Ovary (tissue), 9 donors: ENCODE results near the gene CRAMP1. TPM values are rescaled to one million over a fixed set of nuclear protein-coding genes. Genes with fewer than 3 reads are reported as not detected.

Experiments used
- DNase-seq, 5 donors: peaks; one replicate each; pipeline ENCODE4 v3.0.0-alpha.2; 2019 to 2020
- H3K27ac ChIP-seq, 2 donors: fragments of 200-600 bp; one replicate each; pipeline versions ENCODE4 v1.5.1 to v1.8.0; 2019 to 2022
- H3K27me3 ChIP-seq: fragments of 200-600 bp; one replicate; pipeline ENCODE4 v1.8.0; 2022
- H3K36me3 ChIP-seq: fragments of 200-600 bp; sonication (generic); one replicate; pipeline ENCODE4 v1.5.1; 2019
- H3K4me1 ChIP-seq: one replicate; pipeline ENCODE4 v1.8.1; 2013; ENCODE audit warnings: mild to moderate bottlenecking, moderate library complexity; ENCODE audit not compliant: insufficient read depth
- H3K4me3 ChIP-seq: fragments of 200-600 bp; sonication (generic); one replicate; pipeline ENCODE4 v1.5.1; 2017
- H3K9me3 ChIP-seq, 2 donors: fragments of 200-600 bp in 1 of 2; sonication (generic) in 1 of 2; one replicate each; pipeline versions ENCODE4 v1.5.1 to v1.8.1; 2013 to 2019; ENCODE audit warnings: mild to moderate bottlenecking in 1 of 2, moderate library complexity in 1 of 2
- EP300 ChIP-seq: sonication (generic); formaldehyde crosslinking; IDR thresholded peaks from one replicate; pipeline ENCODE4 v1.6.1; 2017; ENCODE audit warnings: antibody characterized with exemption
- POLR2A ChIP-seq: fragments of 450-650 bp; IDR thresholded peaks from one replicate; pipeline ENCODE4 v1.6.1; 2017; ENCODE audit warnings: antibody characterized with exemption, mild to moderate bottlenecking, moderate library complexity
- WGBS, 3 donors: extraction: QIAGEN DNeasy Blood & Tissue Kit in 1 of 3; methylation state at CpG; one replicate each; pipeline versions ENCODE4 v1.1.5 to v1.1.7; 2013 to 2017; 5-methylcytosine and 5-hydroxymethylcytosine counted together
- intact Hi-C, 4 donors: fragments of 100-400 bp; cut with DNase I; formaldehyde crosslinking; loops; one replicate each; pipeline versions ENCODE4 v1.11.0 to v1.15.1; 2022 to 2023
- polyA plus RNA-seq, 2 donors: library from polyadenylated mRNA; stranded (reverse); fragments of 200-250 nt in 1 of 2; fragments of 350-450 nt in 1 of 2; fragmentation: Illumina TruSeq in 1 of 2; extraction: RNeasy Lipid Tissue Mini Kit (QIAGEN cat#74804) in 1 of 2; gene quantifications; one replicate each; pipeline ENCODE4 v1.2.3, GENCODE V29; 2013 to 2014
- total RNA-seq, 7 donors: library from RNA; depleted of rRNA in 2 of 7; stranded (reverse); fragments of >200 nt in 2 of 7; fragmentation: NEBNext Ultra II Directional in 3 of 7; extraction: Animal tissue kit (Norgen Biotek cat#: 25700) in 3 of 7; gene quantifications; one replicate each; pipeline versions ENCODE4 v1.1.0 to v1.2.4, GENCODE V29; 2016 to 2023
- TF ChIP-seq, protein P1 (sequence below), 3 donors: fragments of 450-650 bp in 2 of 3; fragments of 200-600 bp in 1 of 3; IDR thresholded peaks; one replicate each; pipeline versions ENCODE4 v1.5.1 to v1.8.0; 2016 to 2022; ENCODE audit warnings: antibody characterized with exemption in 3 of 3, mild to moderate bottlenecking in 1 of 3
- donor health status: DM: no; HTN: no; CAD: no; lungs with moderate emphysema.
- donor health status: DM: no; HTN: no; CAD: no.
- donor health status: Bipolar disorder and iron deficiency.
- donor health status: DM: yes; HTN: yes; CAD: no.
- donor health status: DM: no; HTN: no; CAD: no.
- donor health status: DM: yes; HTN: yes; CAD: no.

Gene CRAMP1
- total and polyA plus RNA-seq, 9 donors: 6.9 to 21.0 (median 17.4) TPM

DNA sequence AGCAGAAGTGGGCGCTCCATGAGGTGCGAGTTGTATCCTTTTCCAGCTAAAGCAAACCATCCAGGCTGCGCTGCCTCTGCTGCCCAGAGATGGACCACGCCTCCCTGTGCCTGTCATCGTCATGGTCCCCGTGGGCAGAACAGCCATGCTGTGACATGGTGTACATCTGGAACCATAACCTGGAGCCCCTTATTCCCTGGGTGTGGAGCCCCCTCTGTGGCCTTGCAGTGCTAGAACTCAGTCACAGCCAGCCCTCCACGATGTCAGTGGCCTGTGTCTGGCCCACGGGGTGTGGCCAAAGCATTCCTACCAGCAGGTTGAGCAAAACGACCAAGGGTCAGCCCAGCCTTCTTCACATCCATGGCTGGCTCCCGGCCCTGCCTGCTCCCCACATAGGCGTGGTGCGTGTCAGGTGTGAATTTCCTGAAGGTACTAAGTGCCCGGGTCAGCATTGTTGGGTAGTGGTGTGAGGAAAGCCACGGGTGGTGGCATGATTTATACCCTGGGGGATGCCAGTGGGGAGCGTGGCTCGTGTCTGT, 43.2 kb downstream of the CRAMP1 start:
- TF ChIP-seq, protein P1, sequence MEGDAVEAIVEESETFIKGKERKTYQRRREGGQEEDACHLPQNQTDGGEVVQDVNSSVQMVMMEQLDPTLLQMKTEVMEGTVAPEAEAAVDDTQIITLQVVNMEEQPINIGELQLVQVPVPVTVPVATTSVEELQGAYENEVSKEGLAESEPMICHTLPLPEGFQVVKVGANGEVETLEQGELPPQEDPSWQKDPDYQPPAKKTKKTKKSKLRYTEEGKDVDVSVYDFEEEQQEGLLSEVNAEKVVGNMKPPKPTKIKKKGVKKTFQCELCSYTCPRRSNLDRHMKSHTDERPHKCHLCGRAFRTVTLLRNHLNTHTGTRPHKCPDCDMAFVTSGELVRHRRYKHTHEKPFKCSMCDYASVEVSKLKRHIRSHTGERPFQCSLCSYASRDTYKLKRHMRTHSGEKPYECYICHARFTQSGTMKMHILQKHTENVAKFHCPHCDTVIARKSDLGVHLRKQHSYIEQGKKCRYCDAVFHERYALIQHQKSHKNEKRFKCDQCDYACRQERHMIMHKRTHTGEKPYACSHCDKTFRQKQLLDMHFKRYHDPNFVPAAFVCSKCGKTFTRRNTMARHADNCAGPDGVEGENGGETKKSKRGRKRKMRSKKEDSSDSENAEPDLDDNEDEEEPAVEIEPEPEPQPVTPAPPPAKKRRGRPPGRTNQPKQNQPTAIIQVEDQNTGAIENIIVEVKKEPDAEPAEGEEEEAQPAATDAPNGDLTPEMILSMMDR (IDR thresholded peaks at IDR 0.05): no peak
- TF ChIP-seq EP300: no peak
- TF ChIP-seq POLR2A: no peak
- no peak for DNase-seq
- Histone ChIP-seq H3K4me3 (no peak overlapping the region), H3K27ac (no peak overlapping the region), H3K9me3 (no peaks in the 10 kb centered on the region), H3K27me3 (no peaks in the 10 kb centered on the region), H3K4me1 (no peaks in the 10 kb centered on the region), H3K36me3 (no peaks in the 10 kb centered on the region)
- intact Hi-C loops: no loop called here
- 78 to 88% (median 88%) methylated on average over 16 of the region's 16 CpGs for WGBS, 3 donors

DNA sequence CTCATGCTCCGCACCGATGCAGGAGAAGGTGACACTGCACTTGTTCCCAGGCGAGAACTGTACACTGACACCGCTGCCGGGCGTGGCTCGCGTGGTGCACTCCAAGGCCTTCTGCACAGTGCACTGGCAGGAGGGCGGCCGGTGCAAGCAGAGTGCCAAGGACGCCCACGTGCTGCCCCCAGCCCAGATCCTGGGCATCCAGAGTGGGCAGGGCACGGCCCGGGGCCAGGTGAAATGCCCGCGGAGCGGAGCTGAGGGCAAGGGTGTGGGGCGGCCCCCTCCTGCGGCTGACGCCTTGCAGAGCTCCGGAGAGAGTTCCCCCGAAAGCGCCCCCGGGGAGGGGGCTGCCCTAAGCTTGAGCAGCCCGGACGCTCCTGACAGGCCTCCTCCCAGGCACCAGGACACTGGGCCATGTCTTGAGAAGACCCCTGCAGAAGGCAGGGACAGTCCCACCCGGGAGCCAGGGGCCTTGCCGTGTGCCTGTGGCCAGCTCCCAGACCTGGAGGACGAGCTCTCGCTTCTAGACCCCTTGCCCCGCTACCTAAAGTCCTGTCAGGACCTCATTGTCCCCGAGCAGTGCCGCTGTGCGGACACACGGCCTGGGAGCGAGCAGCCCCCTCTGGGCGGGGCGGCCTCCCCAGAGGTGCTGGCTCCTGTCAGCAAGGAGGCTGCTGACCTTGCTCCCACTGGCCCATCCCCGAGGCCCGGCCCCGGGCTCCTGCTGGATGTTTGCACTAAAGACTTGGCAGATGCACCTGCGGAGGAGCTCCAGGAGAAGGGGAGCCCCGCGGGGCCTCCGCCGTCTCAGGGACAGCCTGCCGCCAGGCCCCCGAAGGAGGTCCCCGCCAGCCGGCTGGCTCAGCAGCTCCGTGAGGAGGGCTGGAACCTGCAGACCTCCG, 44.0 kb downstream of the CRAMP1 start:
- intact Hi-C loops: no loop called here
- H3K27ac ChIP-seq: no peak overlapping the region
- no peaks in the 10 kb centered on the region for H3K9me3 ChIP-seq
- 84 to 90% (median 86%) methylated on average over 50 to 52 of the region's 52 CpGs for WGBS, 3 donors
- no peaks in the 10 kb centered on the region for H3K36me3 ChIP-seq
- H3K4me1 ChIP-seq: no peaks in the 10 kb centered on the region
- TF ChIP-seq POLR2A (no peak), EP300 (no peak)
- TF ChIP-seq, protein P1 (IDR thresholded peaks at IDR 0.05): no peak
- no peak for DNase-seq
- H3K27me3 ChIP-seq: no peaks in the 10 kb centered on the region
- no peak overlapping the region for H3K4me3 ChIP-seq

DNA sequence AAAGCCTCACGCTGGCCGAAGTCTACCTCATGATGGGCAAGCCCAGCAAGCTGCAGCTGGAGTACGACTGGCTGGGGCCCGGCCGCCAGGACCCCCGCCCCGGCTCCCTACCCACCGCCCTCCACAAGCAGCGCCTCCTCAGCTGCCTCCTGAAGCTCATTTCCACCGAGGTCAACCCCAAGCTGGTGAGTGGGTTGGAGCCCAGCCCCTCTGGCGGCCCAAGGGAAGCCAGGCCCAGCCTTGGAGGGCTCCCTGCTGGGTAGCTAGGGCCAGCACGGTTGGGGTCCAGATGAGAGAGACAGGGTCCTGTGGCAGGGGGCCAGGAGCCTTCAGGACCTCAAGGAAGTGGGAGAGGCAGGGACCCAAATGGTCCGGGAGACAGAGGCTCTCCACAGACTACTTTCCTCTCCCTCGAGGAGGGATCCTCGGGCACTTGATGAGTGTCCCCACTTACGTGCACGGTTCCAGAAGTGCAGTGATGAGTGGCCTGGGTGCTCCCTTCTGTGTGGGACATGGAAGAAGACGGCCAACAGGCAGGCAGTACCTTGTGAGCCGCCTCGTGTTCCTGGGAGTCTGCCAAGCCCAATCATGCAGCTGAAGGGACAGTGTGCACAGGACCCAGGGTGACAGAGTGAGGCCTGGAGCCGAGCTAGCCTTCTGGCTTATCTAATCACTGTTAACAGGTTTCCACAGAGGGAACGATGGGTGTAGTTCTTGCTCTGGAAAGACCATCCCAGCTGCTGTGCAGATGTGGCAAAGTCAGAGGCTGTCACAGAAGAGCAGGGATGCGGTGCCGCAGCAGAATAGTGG, 44.9 kb downstream of the CRAMP1 start:
- Histone ChIP-seq H3K27me3 (no peaks in the 10 kb centered on the region), H3K4me1 (no peaks in the 10 kb centered on the region), H3K27ac (no peak overlapping the region), H3K36me3 (no peaks in the 10 kb centered on the region), H3K4me3 (no peak overlapping the region), H3K9me3 (no peaks in the 10 kb centered on the region)
- 83 to 88% (median 84%) methylated on average over 24 of the region's 24 CpGs for WGBS, 3 donors
- TF ChIP-seq EP300: no peak
- TF ChIP-seq POLR2A: no peak
- TF ChIP-seq, protein P1 (IDR thresholded peaks at IDR 0.05): no peak
- no peak for DNase-seq
- intact Hi-C loops: no loop called here

DNA sequence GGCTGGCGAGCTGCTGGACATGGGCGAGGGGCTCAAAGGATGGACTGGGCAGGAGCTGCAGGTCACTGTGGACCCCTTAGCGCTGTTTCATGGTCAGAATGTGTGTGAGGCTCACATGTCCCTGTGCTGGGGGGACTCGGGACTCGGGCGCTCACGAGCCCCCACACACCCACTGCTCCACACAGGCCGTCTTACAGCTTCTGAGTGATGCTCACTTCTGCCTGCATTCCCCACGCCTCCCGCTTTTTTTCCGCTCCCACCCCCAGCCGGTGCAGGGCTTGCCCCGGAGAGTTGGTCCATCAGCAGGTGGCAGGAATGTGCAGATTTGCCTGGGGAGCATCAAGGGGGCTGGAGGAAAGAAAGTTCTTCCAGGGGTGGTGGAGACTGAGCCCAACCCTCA, 45.7 kb downstream of the CRAMP1 start:
- intact Hi-C loops: no loop called here
- Histone ChIP-seq H3K4me3 (no peak overlapping the region), H3K36me3 (no peaks in the 10 kb centered on the region), H3K4me1 (no peaks in the 10 kb centered on the region), H3K9me3 (no peaks in the 10 kb centered on the region), H3K27ac (no peak overlapping the region), H3K27me3 (no peaks in the 10 kb centered on the region)
- TF ChIP-seq POLR2A: no peak
- TF ChIP-seq EP300: no peak
- TF ChIP-seq, protein P1 (IDR thresholded peaks at IDR 0.05): no peak
- 84 to 94% (median 94%) methylated on average over 13 of the region's 13 CpGs for WGBS, 3 donors
- DNase-seq: no peak
